Astrocyte (in vitro differentiated cells and primary cell): ENCODE data around the gene PTPN6. TPM values are rescaled to one million over a fixed set of nuclear protein-coding genes. Genes with fewer than 3 reads are reported as not detected.
A peak's percentile ranks its signal among the peaks of the same experiment; 100 is the strongest.

Experiments used
- DNase-seq: peaks from one replicate; pipeline ENCODE4 v3.0.0-alpha.2; 2010; ENCODE audit warnings: low read depth
- FAIRE-seq: peaks from 2 replicates; lab custom pipeline; 2011; peaks lifted over from hg19 to GRCh38; lab: Jason Lieb, UNC
- H2AFZ ChIP-seq: 2 replicates; pipeline ENCODE4 v1.6.0; 2012; ENCODE audit warnings: low read depth, low read length, inconsistent platforms
- H3K27ac ChIP-seq: 2 replicates; pipeline ENCODE4 v1.5.1; 2011; ENCODE audit warnings: low read depth, low read length, inconsistent platforms
- H3K27me3 ChIP-seq: 2 replicates; pipeline ENCODE4 v1.6.0; 2011; ENCODE audit warnings: low read length, inconsistent platforms; ENCODE audit not compliant: insufficient read depth
- H3K36me3 ChIP-seq: 2 replicates; pipeline ENCODE4 v1.5.1; 2011; ENCODE audit warnings: low read length, inconsistent platforms; ENCODE audit not compliant: insufficient read depth
- H3K4me1 ChIP-seq: 2 replicates; pipeline ENCODE4 v1.5.1; 2011; ENCODE audit warnings: low read length, inconsistent platforms; ENCODE audit not compliant: insufficient read depth
- H3K4me2 ChIP-seq: 2 replicates; pipeline ENCODE4 v1.6.0; 2012; ENCODE audit warnings: low read length, inconsistent platforms
- H3K4me3 ChIP-seq: 2 replicates; pipeline ENCODE4 v1.5.1; 2011; ENCODE audit warnings: low read depth, mild to moderate bottlenecking, low read length, inconsistent platforms; ENCODE audit not compliant: insufficient read depth
- H3K79me2 ChIP-seq: 2 replicates; pipeline ENCODE4 v1.6.0; 2012; ENCODE audit warnings: mild to moderate bottlenecking, low read length, inconsistent platforms; ENCODE audit not compliant: insufficient read depth
- H3K9ac ChIP-seq: 2 replicates; pipeline ENCODE4 v1.6.0; 2012; ENCODE audit warnings: mild to moderate bottlenecking, low read length, inconsistent platforms
- H3K9me3 ChIP-seq: 2 replicates; pipeline ENCODE4 v1.5.1; 2012; ENCODE audit warnings: low read depth, mild to moderate bottlenecking, low read length, inconsistent platforms; ENCODE audit not compliant: insufficient read depth
- H4K20me1 ChIP-seq: 2 replicates; pipeline ENCODE4 v1.6.0; 2012; ENCODE audit warnings: low read length, inconsistent platforms; ENCODE audit not compliant: insufficient read depth
- H3K27ac Mint-ChIP-seq: one replicate; pipeline ENCODE4 v1.8.0; 2021; ENCODE audit warnings: mild to moderate bottlenecking, mixed read lengths; ENCODE audit not compliant: unreplicated experiment
- H3K27me3 Mint-ChIP-seq: one replicate; pipeline ENCODE4 v1.8.0; 2021; ENCODE audit warnings: low read depth, mixed read lengths; ENCODE audit not compliant: unreplicated experiment
- H3K36me3 Mint-ChIP-seq: one replicate; pipeline ENCODE4 v1.8.0; 2021; ENCODE audit warnings: low read depth, mixed read lengths; ENCODE audit not compliant: unreplicated experiment
- H3K4me1 Mint-ChIP-seq: one replicate; pipeline ENCODE4 v1.8.0; 2021; ENCODE audit warnings: low read depth, mixed read lengths; ENCODE audit not compliant: unreplicated experiment
- H3K4me3 Mint-ChIP-seq: one replicate; pipeline ENCODE4 v1.8.0; 2021; ENCODE audit warnings: mild to moderate bottlenecking, moderate library complexity, mixed read lengths; ENCODE audit not compliant: unreplicated experiment
- H3K9me3 Mint-ChIP-seq: one replicate; pipeline ENCODE4 v1.8.0; 2021; ENCODE audit warnings: mild to moderate bottlenecking, mixed read lengths; ENCODE audit not compliant: unreplicated experiment
- CTCF ChIP-seq: IDR thresholded peaks from 2 replicates; pipeline ENCODE4 v1.5.1; 2011; ENCODE audit warnings: low read depth, mild to moderate bottlenecking, inconsistent platforms, low read length, moderate library complexity; ENCODE audit not compliant: insufficient read depth
- EZH2 ChIP-seq: IDR thresholded peaks from 2 replicates; pipeline ENCODE4 v1.6.1; 2012; ENCODE audit warnings: mild to moderate bottlenecking, low read length, inconsistent platforms; ENCODE audit not compliant: insufficient read depth
- total RNA-seq: library from RNA; stranded (reverse); gene quantifications from 2 replicates; pipeline ENCODE4 v1.2.1, GENCODE V29; 2021

PTPN6 gene
- total RNA-seq, 1 donor from 2014 or later: 8.9 TPM

DNA sequence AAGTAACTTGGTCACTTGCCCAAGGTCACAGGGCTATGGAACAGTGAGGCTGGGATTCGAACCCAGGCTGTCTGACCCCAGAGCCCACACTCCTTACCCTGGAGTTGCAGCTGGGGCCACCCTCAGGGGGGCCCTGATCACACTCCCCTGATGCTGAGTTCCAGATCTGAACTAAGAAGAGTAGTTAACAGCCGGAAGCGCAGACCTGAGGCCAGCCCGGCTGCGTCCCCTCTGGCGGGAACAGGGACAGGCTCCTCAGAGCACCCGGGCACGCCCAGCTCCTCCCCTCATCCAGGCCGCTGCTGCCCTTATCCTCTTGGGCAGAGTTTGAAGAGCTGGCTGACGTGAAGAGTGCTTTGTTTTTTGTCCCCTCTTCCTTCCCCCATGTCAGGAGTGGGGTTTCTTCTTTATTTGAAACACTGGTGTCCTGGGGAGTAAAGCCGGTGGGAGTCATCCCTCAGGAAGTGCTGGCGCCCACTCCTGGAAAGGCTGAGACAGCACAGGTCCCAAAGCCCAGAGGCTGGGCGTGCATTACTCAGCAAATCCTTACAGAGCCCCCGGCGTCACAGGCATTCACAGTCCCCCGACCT, 10.6 kb downstream of the PTPN6 start:
- H3K27ac Mint-ChIP-seq: peak overlapping the region; percentile 98
- H2AFZ ChIP-seq: peak overlapping the region; percentile 89
- peak overlapping the region; percentile 66 for H3K9ac ChIP-seq
- peak overlapping the region; percentile 7 for H3K4me3 ChIP-seq
- H3K4me1 ChIP-seq: peaks cover 19% of the 10 kb centered on the region
- H3K4me2 ChIP-seq: peak overlapping the region; percentile 78
- peaks cover 13% of the 10 kb centered on the region for H3K36me3 ChIP-seq
- peaks cover 21% of the 10 kb centered on the region for H3K4me1 Mint-ChIP-seq
- no peaks in the 10 kb centered on the region for H3K27me3 ChIP-seq
- H3K4me3 Mint-ChIP-seq: peak overlapping the region; percentile 75
- TF ChIP-seq EZH2: no peak
- TF ChIP-seq CTCF: peak; percentile 61
- no peaks in the 10 kb centered on the region for H4K20me1 ChIP-seq
- no peaks in the 10 kb centered on the region for H3K9me3 Mint-ChIP-seq
- DNase-seq (peak; percentile 70), FAIRE-seq (no peak)
- no peaks in the 10 kb centered on the region for H3K79me2 ChIP-seq
- peaks cover 10% of the 10 kb centered on the region for H3K36me3 Mint-ChIP-seq
- peak overlapping the region; percentile 54 for H3K27ac ChIP-seq
- peaks cover 3% of the 10 kb centered on the region for H3K27me3 Mint-ChIP-seq
- H3K9me3 ChIP-seq: no peaks in the 10 kb centered on the region

DNA sequence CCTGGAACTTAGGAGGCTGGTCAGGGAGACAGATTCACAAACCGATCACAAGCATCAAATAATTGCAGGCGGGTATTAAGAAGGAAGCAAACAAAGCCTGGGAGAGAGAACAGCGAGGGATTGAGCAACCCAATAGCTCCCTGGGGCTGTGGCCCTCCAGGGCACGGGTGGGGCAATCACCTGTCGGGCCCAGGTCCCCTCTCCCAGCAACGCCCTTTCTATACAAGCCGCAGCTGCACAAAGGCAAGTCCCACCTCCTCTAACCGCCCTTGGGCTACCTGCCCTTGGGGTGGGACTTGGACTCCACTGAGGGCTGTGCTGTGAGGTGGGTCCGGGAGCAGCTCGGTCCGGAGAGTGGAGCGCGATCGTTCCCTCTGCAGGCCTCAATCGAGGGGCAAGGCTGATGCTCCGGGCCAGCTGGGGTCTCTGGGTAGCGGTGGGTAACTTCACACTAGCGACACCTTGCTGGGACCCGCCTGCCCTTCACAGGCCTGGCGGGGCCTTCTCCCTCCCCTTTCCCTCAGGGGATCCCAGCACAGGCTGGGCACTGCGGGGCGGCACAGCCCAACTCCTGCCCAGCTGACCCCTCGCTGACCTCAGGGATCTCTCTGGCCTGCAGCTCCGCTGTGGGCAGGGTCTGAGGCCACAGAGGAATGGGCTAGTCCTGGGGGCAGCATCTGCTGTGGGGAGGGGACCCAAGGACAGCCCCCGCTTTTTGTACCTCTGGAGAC, 11.3 kb downstream of the PTPN6 start:
- no peak overlapping the region for H3K4me3 ChIP-seq
- H3K9me3 ChIP-seq: no peaks in the 10 kb centered on the region
- H3K27ac Mint-ChIP-seq: peak overlapping the region; percentile 98
- no peaks in the 10 kb centered on the region for H3K27me3 ChIP-seq
- H3K36me3 ChIP-seq: peaks cover 13% of the 10 kb centered on the region
- H2AFZ ChIP-seq: peak overlapping the region; percentile 89
- no peaks in the 10 kb centered on the region for H3K9me3 Mint-ChIP-seq
- H3K4me1 ChIP-seq: peaks cover 19% of the 10 kb centered on the region
- H3K4me2 ChIP-seq: peak overlapping the region; percentile 78
- no peak for DNase-seq
- peaks cover 20% of the 10 kb centered on the region for H3K4me1 Mint-ChIP-seq
- peaks cover 5% of the 10 kb centered on the region for H3K79me2 ChIP-seq
- peak overlapping the region; percentile 75 for H3K4me3 Mint-ChIP-seq
- peak overlapping the region; percentile 54 for H3K27ac ChIP-seq
- no peak for FAIRE-seq
- no peaks in the 10 kb centered on the region for H4K20me1 ChIP-seq
- no peaks in the 10 kb centered on the region for H3K27me3 Mint-ChIP-seq
- H3K9ac ChIP-seq: peak overlapping the region; percentile 66
- peaks cover 9% of the 10 kb centered on the region for H3K36me3 Mint-ChIP-seq
- TF ChIP-seq EZH2: no peak
- TF ChIP-seq CTCF: no peak
